Pancreas (tissue), 10 donors: Measurements from ENCODE around the gene MEGF6. TPM values are rescaled to one million over a fixed set of nuclear protein-coding genes. Genes with fewer than 3 reads are reported as not detected.

Source experiments
- ATAC-seq, 4 donors: fragments of 200-7000 bp; cut with Tn5 transposase; one replicate each; pipeline versions ENCODE4 v1.8.0 to v1.9.1; 2020; ENCODE audit warnings: mild to moderate bottlenecking in 4 of 4, moderate library complexity in 4 of 4
- DNase-seq, 6 donors: peaks; one replicate each; pipeline ENCODE4 v3.0.0-alpha.2; 2020
- FAIRE-seq: peaks from 2 replicates; lab custom pipeline; 2012; peaks lifted over from hg19 to GRCh38; lab: Jason Lieb, UNC
- H3K27ac ChIP-seq, 4 donors: fragments of 200-600 bp; sonication (generic); 1 replicate in 3 of 4; 2 replicates in 1 of 4; pipeline versions ENCODE4 v1.5.0 to v1.8.0; 2020
- H3K27me3 ChIP-seq, 4 donors: fragments of 200-600 bp; one replicate each; pipeline ENCODE4 v1.8.0; 2021
- H3K36me3 ChIP-seq, 3 donors: fragments of 200-600 bp; sonication (generic) in 1 of 3; one replicate each; pipeline versions ENCODE4 v1.5.0 to v1.8.0; 2020 to 2021
- H3K4me1 ChIP-seq, 3 donors: fragments of 200-600 bp; one replicate each; pipeline ENCODE4 v1.8.0; 2021
- H3K4me3 ChIP-seq, 4 donors: fragments of 200-600 bp; sonication (generic) in 2 of 4; one replicate each; pipeline versions ENCODE4 v1.5.0 to v1.8.0; 2020 to 2021
- H3K9me3 ChIP-seq, 4 donors: fragments of 200-600 bp; one replicate each; pipeline ENCODE4 v1.8.0; 2021
- WGBS, 2 donors: extraction: QIAGEN DNeasy Blood & Tissue Kit; methylation state at CpG; one replicate each; pipeline ENCODE4 v1.1.7; 2013; 5-methylcytosine and 5-hydroxymethylcytosine counted together
- intact Hi-C, 3 donors: fragments of 100-400 bp; cut with DNase I; formaldehyde crosslinking; loops; one replicate each; pipeline versions ENCODE4 v1.11.1 to v1.14.2; 2022
- polyA plus RNA-seq, 2 donors: library from polyadenylated mRNA; stranded (reverse); fragments of 200-250 nt; gene quantifications; one replicate each; pipeline ENCODE4 v1.2.3, GENCODE V29; 2013
- total RNA-seq, 6 donors: library from RNA; stranded (reverse); fragmentation: NEBNext Ultra II Directional in 4 of 6; extraction: Animal tissue kit (Norgen Biotek cat#: 25700) in 4 of 6; gene quantifications; one replicate each; pipeline versions ENCODE4 v1.2.1 to v1.2.4, GENCODE V29; 2021 to 2023
- TF ChIP-seq, protein P1 (sequence below), 4 donors: fragments of 200-600 bp; sonication (generic) in 3 of 4; IDR thresholded peaks; one replicate each; pipeline versions ENCODE4 v1.5.0 to v1.8.0; 2021; ENCODE audit warnings: antibody characterized with exemption in 4 of 4
- donor health status: healthy with polysubstance abuse.
- donor health status: DM: no; HTN: no; CAD: no; lungs with moderate emphysema.
- donor health status: DM: no; HTN: no; CAD: no.
- donor health status: control.
- donor health status: control.
- donor health status: Bipolar disorder and iron deficiency.
- donor health status: DM: yes; HTN: yes; CAD: no.
- donor health status: DM: no; HTN: no; CAD: no.
- donor health status: DM: no; HTN: no; CAD: no.
- donor health status: DM: yes; HTN: yes; CAD: no.

MEGF6 gene
- total and polyA plus RNA-seq, 8 donors, result 2.6 to 20.0 (median 8.4) TPM

GRCh38 chr1:3442901-3443300 is 168.4 kb downstream of the MEGF6 start:
- intact Hi-C loops, result no loop called here
- H3K4me1 ChIP-seq, result no peaks in the 10 kb centered on the region
- DNase-seq (peak in 2 of 6 donors; percentile 13 to 14), ATAC-seq (no peak), FAIRE-seq (no peak)
- H3K27me3 ChIP-seq, result no peaks in the 10 kb centered on the region
- 63 to 67% methylated on average over 12 of the region's 12 CpGs for WGBS, 2 donors
- TF ChIP-seq, protein P1, sequence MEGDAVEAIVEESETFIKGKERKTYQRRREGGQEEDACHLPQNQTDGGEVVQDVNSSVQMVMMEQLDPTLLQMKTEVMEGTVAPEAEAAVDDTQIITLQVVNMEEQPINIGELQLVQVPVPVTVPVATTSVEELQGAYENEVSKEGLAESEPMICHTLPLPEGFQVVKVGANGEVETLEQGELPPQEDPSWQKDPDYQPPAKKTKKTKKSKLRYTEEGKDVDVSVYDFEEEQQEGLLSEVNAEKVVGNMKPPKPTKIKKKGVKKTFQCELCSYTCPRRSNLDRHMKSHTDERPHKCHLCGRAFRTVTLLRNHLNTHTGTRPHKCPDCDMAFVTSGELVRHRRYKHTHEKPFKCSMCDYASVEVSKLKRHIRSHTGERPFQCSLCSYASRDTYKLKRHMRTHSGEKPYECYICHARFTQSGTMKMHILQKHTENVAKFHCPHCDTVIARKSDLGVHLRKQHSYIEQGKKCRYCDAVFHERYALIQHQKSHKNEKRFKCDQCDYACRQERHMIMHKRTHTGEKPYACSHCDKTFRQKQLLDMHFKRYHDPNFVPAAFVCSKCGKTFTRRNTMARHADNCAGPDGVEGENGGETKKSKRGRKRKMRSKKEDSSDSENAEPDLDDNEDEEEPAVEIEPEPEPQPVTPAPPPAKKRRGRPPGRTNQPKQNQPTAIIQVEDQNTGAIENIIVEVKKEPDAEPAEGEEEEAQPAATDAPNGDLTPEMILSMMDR (IDR thresholded peaks at IDR 0.05), result no peak
- no peaks in the 10 kb centered on the region for H3K36me3 ChIP-seq
- H3K9me3 ChIP-seq, result no peaks in the 10 kb centered on the region
- no peak overlapping the region for H3K4me3 ChIP-seq
- H3K27ac ChIP-seq, result no peak overlapping the region

GRCh38 chr1:3442331-3442730 is 169.0 kb downstream of the MEGF6 start:
- no peaks in the 10 kb centered on the region for H3K9me3 ChIP-seq
- H3K4me3 ChIP-seq, result no peak overlapping the region
- H3K27ac ChIP-seq, result no peak overlapping the region
- H3K4me1 ChIP-seq, result no peaks in the 10 kb centered on the region
- 60 to 75% methylated on average over 13 of the region's 13 CpGs for WGBS, 2 donors
- TF ChIP-seq, protein P1 (IDR thresholded peaks at IDR 0.05), result no peak
- FAIRE-seq, result no peak
- no peaks in the 10 kb centered on the region for H3K27me3 ChIP-seq
- intact Hi-C loops, result no loop called here
- DNase-seq, result peak in 2 of 6 donors; percentile 8 to 22
- no peak for ATAC-seq
- H3K36me3 ChIP-seq, result no peaks in the 10 kb centered on the region

DNA sequence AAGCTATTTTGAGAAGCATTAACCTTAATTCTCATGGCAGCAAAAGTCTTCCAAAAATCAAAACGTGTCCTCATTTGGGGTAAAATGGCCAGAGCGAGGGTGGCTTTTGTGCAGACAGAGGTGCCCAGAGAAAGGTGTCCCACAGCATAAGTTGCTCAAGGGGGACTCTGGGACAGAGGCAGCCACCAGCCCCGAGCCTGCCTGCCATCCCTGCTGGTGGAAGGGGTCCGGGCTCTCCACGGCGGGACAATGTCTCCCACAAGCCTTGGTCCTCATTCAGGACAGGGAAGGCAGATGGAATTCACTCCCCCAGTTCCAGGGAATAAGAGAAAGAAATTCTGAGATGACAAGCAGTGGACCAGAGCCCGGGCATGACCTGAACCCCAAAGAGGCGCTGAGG is 169.4 kb downstream of the MEGF6 start:
- WGBS, 2 donors, result 54 to 77% methylated on average over 8 of the region's 8 CpGs
- no peak for ATAC-seq
- TF ChIP-seq, protein P1 (IDR thresholded peaks at IDR 0.05), result no peak

DNA sequence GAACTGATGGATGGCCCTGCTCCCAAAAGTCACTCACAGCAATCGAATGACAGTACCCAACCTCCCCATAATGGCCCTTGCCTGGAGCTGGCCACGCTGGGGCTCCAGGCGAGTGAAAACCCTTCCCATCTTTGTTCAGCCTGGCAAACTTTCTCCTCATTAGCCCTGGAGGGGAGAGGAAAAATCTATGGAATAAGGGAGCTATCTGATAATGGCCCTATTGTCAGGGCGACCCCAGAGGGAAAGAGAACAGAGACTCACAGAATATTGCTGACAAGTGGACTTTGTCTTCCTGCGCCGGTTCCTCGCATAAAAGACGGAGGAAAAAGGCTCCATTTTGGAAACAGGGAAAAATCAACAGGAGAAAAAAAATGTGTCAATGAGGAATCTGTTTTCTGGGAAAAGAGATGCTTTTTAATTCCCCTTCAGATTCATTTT is 169.9 kb downstream of the MEGF6 start:
- DNase-seq (peak in 1 of 6 donors; percentile 13), ATAC-seq (no peak), FAIRE-seq (no peak)
- intact Hi-C loops, result no loop called here
- Histone ChIP-seq H3K27me3 (no peaks in the 10 kb centered on the region), H3K4me3 (no peak overlapping the region), H3K27ac (no peak overlapping the region), H3K36me3 (no peaks in the 10 kb centered on the region), H3K4me1 (no peaks in the 10 kb centered on the region), H3K9me3 (no peaks in the 10 kb centered on the region)
- WGBS, 2 donors, result 24 to 29% methylated on average over 8 of the region's 8 CpGs
- TF ChIP-seq, protein P1 (IDR thresholded peaks at IDR 0.05), result no peak

More for the DNA sequence above, 169.4 kb downstream of the MEGF6 start:
- Histone ChIP-seq H3K4me1 (no peaks in the 10 kb centered on the region), H3K9me3 (no peaks in the 10 kb centered on the region), H3K36me3 (no peaks in the 10 kb centered on the region), H3K27ac (no peak overlapping the region), H3K4me3 (no peak overlapping the region), H3K27me3 (no peaks in the 10 kb centered on the region)
- intact Hi-C loops, result no loop called here
- no peak for FAIRE-seq
- DNase-seq, result peak in 1 of 6 donors; percentile 9

- TF ChIP-seq, protein P1 (IDR thresholded peaks at IDR 0.05), result no peak
- DNase-seq (peak in 2 of 6 donors; percentile 6 to 24), FAIRE-seq (no peak), ATAC-seq (no peak)
- Histone ChIP-seq H3K36me3 (no peaks in the 10 kb centered on the region), H3K27ac (no peak overlapping the region), H3K4me1 (no peaks in the 10 kb centered on the region), H3K4me3 (no peak overlapping the region), H3K27me3 (no peaks in the 10 kb centered on the region), H3K9me3 (no peaks in the 10 kb centered on the region)
- 49 to 53% methylated on average over 20 of the region's 20 CpGs for WGBS, 2 donors
- intact Hi-C loops, result no loop called here
Observed at GRCh38 chr1:3440711-3441409, 170.4 kb downstream of the MEGF6 start.
